Ovary (tissue), 9 donors: ENCODE data around the gene SHROOM3. TPM values are rescaled to one million over a fixed set of nuclear protein-coding genes. Genes with fewer than 3 reads are reported as not detected.

Experiments
- DNase-seq, 5 donors: peaks; one replicate each; pipeline ENCODE4 v3.0.0-alpha.2; 2019 to 2020
- H3K27ac ChIP-seq, 2 donors: fragments of 200-600 bp; one replicate each; pipeline versions ENCODE4 v1.5.1 to v1.8.0; 2019 to 2022
- H3K27me3 ChIP-seq: fragments of 200-600 bp; one replicate; pipeline ENCODE4 v1.8.0; 2022
- H3K36me3 ChIP-seq: fragments of 200-600 bp; sonication (generic); one replicate; pipeline ENCODE4 v1.5.1; 2019
- H3K4me1 ChIP-seq: one replicate; pipeline ENCODE4 v1.8.1; 2013; ENCODE audit warnings: mild to moderate bottlenecking, moderate library complexity; ENCODE audit not compliant: insufficient read depth
- H3K4me3 ChIP-seq: fragments of 200-600 bp; sonication (generic); one replicate; pipeline ENCODE4 v1.5.1; 2017
- H3K9me3 ChIP-seq, 2 donors: fragments of 200-600 bp in 1 of 2; sonication (generic) in 1 of 2; one replicate each; pipeline versions ENCODE4 v1.5.1 to v1.8.1; 2013 to 2019; ENCODE audit warnings: mild to moderate bottlenecking in 1 of 2, moderate library complexity in 1 of 2
- EP300 ChIP-seq: sonication (generic); formaldehyde crosslinking; IDR thresholded peaks from one replicate; pipeline ENCODE4 v1.6.1; 2017; ENCODE audit warnings: antibody characterized with exemption
- POLR2A ChIP-seq: fragments of 450-650 bp; IDR thresholded peaks from one replicate; pipeline ENCODE4 v1.6.1; 2017; ENCODE audit warnings: antibody characterized with exemption, mild to moderate bottlenecking, moderate library complexity
- WGBS, 3 donors: extraction: QIAGEN DNeasy Blood & Tissue Kit in 1 of 3; methylation state at CpG; one replicate each; pipeline versions ENCODE4 v1.1.5 to v1.1.7; 2013 to 2017; 5-methylcytosine and 5-hydroxymethylcytosine counted together
- intact Hi-C, 4 donors: fragments of 100-400 bp; cut with DNase I; formaldehyde crosslinking; loops; one replicate each; pipeline versions ENCODE4 v1.11.0 to v1.15.1; 2022 to 2023
- polyA plus RNA-seq, 2 donors: library from polyadenylated mRNA; stranded (reverse); fragments of 200-250 nt in 1 of 2; fragments of 350-450 nt in 1 of 2; fragmentation: Illumina TruSeq in 1 of 2; extraction: RNeasy Lipid Tissue Mini Kit (QIAGEN cat#74804) in 1 of 2; gene quantifications; one replicate each; pipeline ENCODE4 v1.2.3, GENCODE V29; 2013 to 2014
- total RNA-seq, 7 donors: library from RNA; depleted of rRNA in 2 of 7; stranded (reverse); fragments of >200 nt in 2 of 7; fragmentation: NEBNext Ultra II Directional in 3 of 7; extraction: Animal tissue kit (Norgen Biotek cat#: 25700) in 3 of 7; gene quantifications; one replicate each; pipeline versions ENCODE4 v1.1.0 to v1.2.4, GENCODE V29; 2016 to 2023
- TF ChIP-seq, protein P1 (sequence below), 3 donors: fragments of 450-650 bp in 2 of 3; fragments of 200-600 bp in 1 of 3; IDR thresholded peaks; one replicate each; pipeline versions ENCODE4 v1.5.1 to v1.8.0; 2016 to 2022; ENCODE audit warnings: antibody characterized with exemption in 3 of 3, mild to moderate bottlenecking in 1 of 3
- donor health status: DM: no; HTN: no; CAD: no; lungs with moderate emphysema.
- donor health status: DM: no; HTN: no; CAD: no.
- donor health status: Bipolar disorder and iron deficiency.
- donor health status: DM: yes; HTN: yes; CAD: no.
- donor health status: DM: no; HTN: no; CAD: no.
- donor health status: DM: yes; HTN: yes; CAD: no.

Gene SHROOM3
- total and polyA plus RNA-seq, 9 donors = 0.80 to 70.1 (median 3.8) TPM

DNA sequence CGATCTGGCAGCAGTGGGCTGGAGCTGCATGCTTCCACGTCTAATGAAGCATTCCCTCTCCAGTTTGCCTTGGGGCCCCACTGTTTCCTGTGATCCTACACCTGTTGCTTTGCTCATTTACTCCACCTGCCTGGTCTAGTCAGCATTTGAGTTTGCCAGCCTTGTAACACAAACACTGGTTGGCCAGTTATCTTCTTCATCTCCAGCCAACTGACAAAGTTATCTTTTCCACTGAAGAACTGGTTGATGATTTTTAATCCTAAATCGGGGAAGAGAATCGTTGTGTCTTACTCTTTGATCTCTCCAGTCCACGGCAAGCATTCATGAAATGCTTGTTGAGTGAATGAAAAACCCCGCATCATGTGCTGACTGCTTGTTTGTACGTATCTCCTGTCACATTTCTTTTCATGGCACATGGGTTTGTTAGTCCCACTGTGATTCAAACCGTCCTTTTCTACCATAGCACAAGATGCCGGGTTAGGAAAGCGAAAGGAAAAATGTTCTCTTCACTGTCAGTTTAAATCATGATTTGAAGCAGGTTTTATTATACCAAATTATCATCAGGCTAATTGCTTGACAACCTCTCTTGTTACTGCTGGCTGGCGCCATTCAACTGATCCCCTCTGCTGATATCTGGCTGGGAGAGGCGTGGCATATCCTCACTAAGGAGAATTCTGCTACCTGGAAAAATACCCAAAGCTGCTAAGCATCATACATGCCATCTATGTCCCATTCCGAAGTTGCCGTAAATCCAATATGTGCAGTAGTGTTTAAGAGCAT, 144.8 kb downstream of the SHROOM3 start:
- H3K9me3 ChIP-seq = no peaks in the 10 kb centered on the region
- no peak for DNase-seq
- no peak overlapping the region for H3K4me3 ChIP-seq
- H3K36me3 ChIP-seq = no peaks in the 10 kb centered on the region
- no peaks in the 10 kb centered on the region for H3K27me3 ChIP-seq
- WGBS, 3 donors = 79 to 82% (median 80%) methylated on average over 14 of the region's 14 CpGs
- no peak overlapping the region for H3K27ac ChIP-seq
- intact Hi-C loops = no loop called here
- H3K4me1 ChIP-seq = no peaks in the 10 kb centered on the region
- TF ChIP-seq, protein P1, sequence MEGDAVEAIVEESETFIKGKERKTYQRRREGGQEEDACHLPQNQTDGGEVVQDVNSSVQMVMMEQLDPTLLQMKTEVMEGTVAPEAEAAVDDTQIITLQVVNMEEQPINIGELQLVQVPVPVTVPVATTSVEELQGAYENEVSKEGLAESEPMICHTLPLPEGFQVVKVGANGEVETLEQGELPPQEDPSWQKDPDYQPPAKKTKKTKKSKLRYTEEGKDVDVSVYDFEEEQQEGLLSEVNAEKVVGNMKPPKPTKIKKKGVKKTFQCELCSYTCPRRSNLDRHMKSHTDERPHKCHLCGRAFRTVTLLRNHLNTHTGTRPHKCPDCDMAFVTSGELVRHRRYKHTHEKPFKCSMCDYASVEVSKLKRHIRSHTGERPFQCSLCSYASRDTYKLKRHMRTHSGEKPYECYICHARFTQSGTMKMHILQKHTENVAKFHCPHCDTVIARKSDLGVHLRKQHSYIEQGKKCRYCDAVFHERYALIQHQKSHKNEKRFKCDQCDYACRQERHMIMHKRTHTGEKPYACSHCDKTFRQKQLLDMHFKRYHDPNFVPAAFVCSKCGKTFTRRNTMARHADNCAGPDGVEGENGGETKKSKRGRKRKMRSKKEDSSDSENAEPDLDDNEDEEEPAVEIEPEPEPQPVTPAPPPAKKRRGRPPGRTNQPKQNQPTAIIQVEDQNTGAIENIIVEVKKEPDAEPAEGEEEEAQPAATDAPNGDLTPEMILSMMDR (IDR thresholded peaks at IDR 0.05) = no peak
- TF ChIP-seq EP300 = no peak
- no peak for TF ChIP-seq POLR2A

DNA sequence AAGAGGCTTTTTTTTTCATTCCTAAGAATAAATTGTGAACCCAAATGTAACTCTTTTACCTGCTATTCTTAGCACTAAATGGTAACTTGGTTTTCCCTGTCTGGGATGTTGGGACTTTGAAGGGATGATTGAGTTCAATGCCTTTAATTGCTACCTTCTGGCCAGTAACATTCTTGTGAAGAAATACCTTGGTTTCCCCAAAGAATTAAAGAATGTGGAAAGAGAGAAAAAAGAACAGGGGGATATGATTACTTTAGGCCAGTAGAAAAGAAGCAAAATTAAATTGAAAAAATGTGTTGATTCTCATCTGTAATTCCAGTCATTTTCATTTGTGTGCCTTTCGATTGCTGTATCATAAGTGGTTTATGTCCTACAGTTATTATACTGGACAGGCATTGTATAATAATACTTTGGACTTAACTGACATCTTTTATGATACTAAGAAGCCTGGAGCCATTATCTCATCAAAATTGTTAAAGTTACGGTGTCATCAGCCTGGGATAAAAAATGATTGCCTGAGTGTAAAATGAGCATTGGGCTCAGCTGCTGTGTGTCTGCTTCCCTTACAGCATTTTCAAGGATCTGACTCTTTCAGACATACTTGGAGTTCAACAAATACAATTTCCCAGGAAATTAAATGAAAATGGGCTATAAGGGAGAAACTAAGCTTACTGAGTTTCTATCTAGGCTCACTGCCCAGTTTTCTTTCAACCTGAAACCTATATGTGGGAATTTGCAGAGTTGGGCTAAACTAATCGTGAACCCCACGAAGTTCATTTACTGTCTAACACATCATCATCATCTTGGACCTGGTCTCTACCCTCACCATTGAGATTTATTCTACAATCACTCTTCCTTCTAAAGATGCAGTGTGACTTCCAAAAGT, 146.3 kb downstream of the SHROOM3 start:
- Histone ChIP-seq H3K4me3 (no peak overlapping the region), H3K9me3 (no peaks in the 10 kb centered on the region), H3K27ac (no peak overlapping the region), H3K4me1 (peaks cover 4% of the 10 kb centered on the region), H3K36me3 (no peaks in the 10 kb centered on the region), H3K27me3 (no peaks in the 10 kb centered on the region)
- TF ChIP-seq, protein P1 (IDR thresholded peaks at IDR 0.05) = no peak
- TF ChIP-seq POLR2A (no peak), EP300 (no peak)
- intact Hi-C loops = no loop called here
- DNase-seq = no peak
- WGBS, 3 donors = 92 to 95% (median 92%) methylated on average over 4 of the region's 4 CpGs

- TF ChIP-seq, protein P1 (IDR thresholded peaks at IDR 0.05) = no peak
- TF ChIP-seq POLR2A (no peak), EP300 (no peak)
- H3K9me3 ChIP-seq = no peaks in the 10 kb centered on the region
- DNase-seq = no peak
- H3K36me3 ChIP-seq = no peaks in the 10 kb centered on the region
- H3K27ac ChIP-seq = no peak overlapping the region
- no peak overlapping the region for H3K4me3 ChIP-seq
- no peaks in the 10 kb centered on the region for H3K27me3 ChIP-seq
- intact Hi-C loops = no loop called here
- 63 to 73% (median 72%) methylated on average over 2 of the region's 2 CpGs for WGBS, 3 donors
- H3K4me1 ChIP-seq = peaks cover 4% of the 10 kb centered on the region
Observed at GRCh38 chr4:76582074-76582816, 147.2 kb downstream of the SHROOM3 start.

GRCh38 chr4:76582817-76583087, 147.7 kb downstream of the SHROOM3 start:
- intact Hi-C loops = no loop called here
- 80 to 89% (median 81%) methylated on average over 3 of the region's 3 CpGs for WGBS, 3 donors
- H3K27me3 ChIP-seq = no peaks in the 10 kb centered on the region
- no peak overlapping the region for H3K27ac ChIP-seq
- peaks cover 4% of the 10 kb centered on the region for H3K4me1 ChIP-seq
- TF ChIP-seq EP300 (no peak), POLR2A (no peak)
- TF ChIP-seq, protein P1 (IDR thresholded peaks at IDR 0.05) = no peak
- no peak overlapping the region for H3K4me3 ChIP-seq
- DNase-seq = no peak
- no peaks in the 10 kb centered on the region for H3K36me3 ChIP-seq
- no peaks in the 10 kb centered on the region for H3K9me3 ChIP-seq
